Spleen (tissue), 11 donors: ENCODE data around the gene SLC16A8. TPM values are rescaled to one million over a fixed set of nuclear protein-coding genes. Genes with fewer than 3 reads are reported as not detected.

Experiments used
- DNase-seq: peaks from one replicate; pipeline ENCODE4 v3.0.0-alpha.2; 2020
- H3K27ac ChIP-seq, 8 donors: fragments of 200-600 bp; sonication (generic) in 7 of 8; 1 replicate in 4 of 8; 2 replicates in 4 of 8; pipeline versions ENCODE4 v1.5.0 to v1.8.0; 2016 to 2021; ENCODE audit warnings: inconsistent platforms in 4 of 8, mild to moderate bottlenecking in 4 of 8, moderate library complexity in 1 of 8
- H3K27me3 ChIP-seq, 7 donors: fragments of 200-600 bp; sonication (generic) in 6 of 7; replicated peaks in 1 of 7; 1 replicate in 4 of 7; 2 replicates in 3 of 7; pipeline versions ENCODE4 v1.5.0 to v1.8.0; 2016 to 2021; ENCODE audit warnings: inconsistent platforms in 3 of 7, mild to moderate bottlenecking in 1 of 7
- H3K36me3 ChIP-seq, 6 donors: fragments of 200-600 bp; sonication (generic) in 5 of 6; 1 replicate in 4 of 6; 2 replicates in 2 of 6; pipeline versions ENCODE4 v1.5.0 to v1.8.0; 2016 to 2021; ENCODE audit warnings: inconsistent platforms in 2 of 6
- H3K4me1 ChIP-seq, 6 donors: fragments of 200-600 bp; sonication (generic) in 5 of 6; 1 replicate in 3 of 6; 2 replicates in 3 of 6; pipeline versions ENCODE4 v1.5.0 to v1.8.0; 2016 to 2021; ENCODE audit warnings: inconsistent platforms in 3 of 6
- H3K4me3 ChIP-seq, 8 donors: fragments of 200-600 bp; sonication (generic) in 7 of 8; 1 replicate in 4 of 8; 2 replicates in 4 of 8; pipeline versions ENCODE4 v1.5.0 to v1.8.0; 2016 to 2021; ENCODE audit warnings: inconsistent platforms in 4 of 8, mild to moderate bottlenecking in 4 of 8, moderate library complexity in 2 of 8
- H3K9me3 ChIP-seq, 8 donors: fragments of 200-600 bp; sonication (generic) in 7 of 8; 1 replicate in 4 of 8; 2 replicates in 4 of 8; pipeline versions ENCODE4 v1.5.0 to v1.8.0; 2016 to 2021; ENCODE audit warnings: inconsistent platforms in 4 of 8
- POLR2A ChIP-seq, 3 donors: fragments of 450-650 bp; IDR thresholded peaks; one replicate each; pipeline ENCODE4 v1.5.1; 2017; ENCODE audit warnings: antibody characterized with exemption in 3 of 3, mild to moderate bottlenecking in 1 of 3
- POLR2AphosphoS5 ChIP-seq, 3 donors: sonication (generic); formaldehyde crosslinking; IDR thresholded peaks; one replicate each; pipeline ENCODE4 v1.5.1; 2017; ENCODE audit warnings: antibody characterized with exemption in 3 of 3
- WGBS, 5 donors: extraction: QIAGEN DNeasy Blood & Tissue Kit in 3 of 5; methylation state at CpG; one replicate each; pipeline versions ENCODE4 v1.1.5 to v1.1.7; 2013 to 2018; 5-methylcytosine and 5-hydroxymethylcytosine counted together
- intact Hi-C: fragments of 100-400 bp; cut with DNase I; formaldehyde crosslinking; loops from one replicate; pipeline ENCODE4 v1.15.0; 2023; ENCODE audit warnings: low total_unique reads
- polyA plus RNA-seq, 3 donors: library from polyadenylated mRNA; stranded (reverse); fragments of 200-250 nt; gene quantifications; one replicate each; pipeline ENCODE4 v1.2.1, GENCODE V29; 2013
- total RNA-seq, 7 donors: library from RNA; depleted of rRNA in 3 of 7; stranded (reverse); fragments of >200 nt in 3 of 7; fragmentation: NEBNext Ultra II Directional in 4 of 7; extraction: Animal tissue kit (Norgen Biotek cat#: 25700) in 4 of 7; gene quantifications; one replicate each; pipeline versions ENCODE4 v1.1.0 to v1.2.1, GENCODE V29; 2016 to 2021
- TF ChIP-seq, protein P1 (sequence below), 11 experiments: fragments of 200-600 bp in 7 of 11; fragments of 450-650 bp in 4 of 11; sonication (generic) in 4 of 11; IDR thresholded peaks in 8 of 11; conservative IDR thresholded peaks in 3 of 11; 1 replicate in 7 of 11; 2 replicates in 4 of 11; pipeline versions ENCODE4 v1.4.0 to v1.8.0; 2016 to 2021; ENCODE audit warnings: antibody characterized with exemption in 11 of 11, inconsistent platforms in 4 of 11, mild to moderate bottlenecking in 1 of 11
- donor health status: healthy with polysubstance abuse.
- donor health status: DM: no; HTN: no; CAD: no; lungs with moderate emphysema.
- donor health status: DM: no; HTN: no; CAD: no.
- donor health status: Bipolar disorder and iron deficiency.
- donor health status: healthy.
- donor health status: DM: no; HTN: no; CAD: no.
- donor health status: DM: yes; HTN: yes; CAD: no.

SLC16A8 gene
- total and polyA plus RNA-seq, 10 donors, result 0.22 to 1.2 (median 0.68) TPM; not detected in 4

DNA sequence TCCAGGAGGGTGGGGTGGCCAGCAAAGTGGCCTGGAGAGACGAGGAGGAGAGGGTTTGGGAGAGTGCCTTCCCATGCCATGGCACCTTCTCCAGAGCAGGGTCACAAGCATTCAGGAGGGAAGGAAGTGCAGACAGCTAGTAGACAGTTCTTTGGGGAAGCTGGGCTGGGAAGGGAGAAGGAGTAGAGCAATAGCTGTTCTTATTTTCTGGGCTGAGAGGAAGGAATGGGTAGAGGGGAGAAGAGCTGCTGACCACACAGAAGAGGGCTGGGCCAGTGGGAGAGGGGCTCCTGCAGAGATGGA, 41.5 kb downstream of the SLC16A8 start:
- no peak for DNase-seq
- TF ChIP-seq POLR2A (IDR thresholded peaks at IDR 0.05) (no peak), POLR2AphosphoS5 (IDR thresholded peaks at IDR 0.05) (no peak)
- TF ChIP-seq, protein P1, sequence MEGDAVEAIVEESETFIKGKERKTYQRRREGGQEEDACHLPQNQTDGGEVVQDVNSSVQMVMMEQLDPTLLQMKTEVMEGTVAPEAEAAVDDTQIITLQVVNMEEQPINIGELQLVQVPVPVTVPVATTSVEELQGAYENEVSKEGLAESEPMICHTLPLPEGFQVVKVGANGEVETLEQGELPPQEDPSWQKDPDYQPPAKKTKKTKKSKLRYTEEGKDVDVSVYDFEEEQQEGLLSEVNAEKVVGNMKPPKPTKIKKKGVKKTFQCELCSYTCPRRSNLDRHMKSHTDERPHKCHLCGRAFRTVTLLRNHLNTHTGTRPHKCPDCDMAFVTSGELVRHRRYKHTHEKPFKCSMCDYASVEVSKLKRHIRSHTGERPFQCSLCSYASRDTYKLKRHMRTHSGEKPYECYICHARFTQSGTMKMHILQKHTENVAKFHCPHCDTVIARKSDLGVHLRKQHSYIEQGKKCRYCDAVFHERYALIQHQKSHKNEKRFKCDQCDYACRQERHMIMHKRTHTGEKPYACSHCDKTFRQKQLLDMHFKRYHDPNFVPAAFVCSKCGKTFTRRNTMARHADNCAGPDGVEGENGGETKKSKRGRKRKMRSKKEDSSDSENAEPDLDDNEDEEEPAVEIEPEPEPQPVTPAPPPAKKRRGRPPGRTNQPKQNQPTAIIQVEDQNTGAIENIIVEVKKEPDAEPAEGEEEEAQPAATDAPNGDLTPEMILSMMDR (IDR thresholded peaks at IDR 0.05 in 8 of 11, conservative IDR thresholded peaks at IDR 0.05 in 3 of 11), result no peak
- H3K9me3 ChIP-seq, result no peaks in the 10 kb centered on the region
- peak overlapping the region in 1 of 8 donors; percentile 31 for H3K27ac ChIP-seq
- 13 to 43% (median 21%) methylated on average over 1 of the region's 1 CpG for WGBS, 5 donors
- H3K4me1 ChIP-seq, result peaks cover 0 to 17% (median 4%) of the 10 kb centered on the region in 6 donors
- no peak overlapping the region for H3K4me3 ChIP-seq
- peaks cover 0 to 17% (median 0%) of the 10 kb centered on the region in 7 donors for H3K27me3 ChIP-seq
- no peaks in the 10 kb centered on the region for H3K36me3 ChIP-seq
- intact Hi-C loops, result no loop called here

DNA sequence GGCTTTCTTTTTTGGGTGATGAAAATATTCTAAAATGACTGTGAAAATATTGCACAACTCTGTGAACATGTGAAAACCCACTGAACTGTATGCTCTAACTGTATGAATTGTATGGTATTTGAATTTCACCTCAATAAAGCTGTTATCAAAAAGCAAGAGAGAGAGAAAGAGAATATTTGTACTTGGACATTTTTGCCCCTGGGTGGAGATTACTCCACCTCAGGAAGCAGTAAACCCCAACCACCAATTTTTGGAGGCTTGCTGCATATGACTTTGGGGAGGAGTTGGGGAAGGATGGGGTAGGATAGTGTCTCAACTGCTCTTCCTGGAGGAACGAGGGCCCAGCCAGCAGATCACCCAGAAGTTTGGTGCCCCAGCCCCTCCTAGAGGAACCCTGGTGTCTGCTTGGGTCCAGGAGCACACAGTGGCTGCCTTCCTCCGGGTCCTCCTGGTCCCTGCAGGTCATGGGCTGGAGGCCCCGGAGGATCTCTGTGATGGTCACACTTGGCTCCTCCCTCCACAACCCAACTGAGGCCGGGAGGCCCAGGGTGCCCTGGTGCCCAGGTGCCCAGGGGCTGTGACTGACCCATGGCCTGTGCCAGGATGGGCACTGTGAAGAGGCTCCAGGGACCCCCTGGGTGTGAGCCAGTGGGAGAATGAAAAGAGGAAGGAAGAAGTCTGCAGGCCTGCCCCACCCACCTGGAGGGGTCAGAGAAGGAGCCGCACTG, 42.1 kb downstream of the SLC16A8 start:
- 36 to 47% (median 39%) methylated on average over 4 to 5 of the region's 5 CpGs for WGBS, 5 donors

DNA sequence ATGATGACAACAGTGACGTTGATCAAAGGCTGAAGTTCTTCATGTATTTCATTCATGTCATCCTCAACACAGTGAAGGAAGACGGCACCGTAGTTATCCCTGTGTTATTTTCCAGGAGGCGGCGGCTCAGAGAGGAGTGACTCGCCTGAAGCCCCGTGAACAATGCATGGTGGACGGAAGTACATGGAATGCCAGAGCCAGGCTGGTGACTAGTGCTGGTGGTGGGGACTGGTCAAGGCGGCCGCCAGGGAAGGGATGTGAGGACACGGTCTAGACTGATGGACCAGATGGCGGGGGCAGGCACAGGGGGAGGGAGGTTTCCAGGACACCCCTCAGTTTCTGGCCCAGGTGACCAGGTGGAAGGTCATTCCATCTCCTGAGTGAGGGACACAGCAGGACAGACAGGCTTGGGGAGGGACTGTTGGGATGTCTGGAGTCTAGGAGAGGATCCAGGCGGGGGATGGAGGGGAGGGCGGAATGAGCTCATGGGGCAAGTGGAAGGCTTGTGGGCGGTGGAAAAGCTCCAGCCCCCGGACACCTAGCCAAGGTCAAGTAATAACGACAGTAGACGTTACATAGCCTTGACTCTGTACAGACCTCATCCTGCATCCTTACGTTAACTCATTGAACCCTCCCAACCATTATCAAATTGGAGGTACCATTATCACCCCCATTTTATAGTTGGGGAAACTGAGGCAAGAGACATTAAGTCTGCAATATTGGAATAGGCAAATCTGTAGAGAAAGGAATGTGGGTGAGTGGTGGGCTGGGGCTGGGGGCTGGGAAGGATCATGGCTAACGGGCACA, 42.8 kb downstream of the SLC16A8 start:
- H3K9me3 ChIP-seq, result no peaks in the 10 kb centered on the region
- no peak overlapping the region for H3K27ac ChIP-seq
- H3K4me3 ChIP-seq, result no peak overlapping the region
- DNase-seq, result no peak
- 78 to 89% (median 82%) methylated on average over 20 of the region's 20 CpGs for WGBS, 5 donors
- H3K4me1 ChIP-seq, result peaks cover 0 to 17% (median 4%) of the 10 kb centered on the region in 6 donors
- intact Hi-C loops, result no loop called here
- no peaks in the 10 kb centered on the region for H3K36me3 ChIP-seq
- peaks cover 0 to 13% (median 0%) of the 10 kb centered on the region in 7 donors for H3K27me3 ChIP-seq
- TF ChIP-seq, protein P1 (IDR thresholded peaks at IDR 0.05 in 8 of 11, conservative IDR thresholded peaks at IDR 0.05 in 3 of 11), result no peak
- TF ChIP-seq POLR2A (IDR thresholded peaks at IDR 0.05) (no peak), POLR2AphosphoS5 (IDR thresholded peaks at IDR 0.05) (no peak)

More for the DNA sequence above, 42.1 kb downstream of the SLC16A8 start:
- Histone ChIP-seq H3K27me3 (peaks cover 0 to 17% (median 0%) of the 10 kb centered on the region in 7 donors), H3K9me3 (no peaks in the 10 kb centered on the region), H3K4me3 (no peak overlapping the region), H3K36me3 (no peaks in the 10 kb centered on the region), H3K27ac (peak overlapping the region in 1 of 8 donors; percentile 31), H3K4me1 (peaks cover 0 to 17% (median 4%) of the 10 kb centered on the region in 6 donors)
- intact Hi-C loops, result no loop called here
- DNase-seq, result no peak
- TF ChIP-seq POLR2AphosphoS5 (IDR thresholded peaks at IDR 0.05), result no peak
- no peak for TF ChIP-seq POLR2A (IDR thresholded peaks at IDR 0.05)
- TF ChIP-seq, protein P1 (IDR thresholded peaks at IDR 0.05 in 8 of 11, conservative IDR thresholded peaks at IDR 0.05 in 3 of 11), result no peak
